HepG2 (cell line): Measurements from ENCODE around the gene MAT2A. TPM values are rescaled to one million over a fixed set of nuclear protein-coding genes. Genes with fewer than 3 reads are reported as not detected.

Source experiments
- ATAC-seq: fragments of 200-7000 bp; cut with Tn5 transposase; 3 replicates; pipeline ENCODE4 v1.9.1; 2020; ENCODE audit warnings: mild to moderate bottlenecking, moderate library complexity
- Bru-seq: library from RNA; stranded (reverse); fragments of 400-500 nt; gene quantifications from one replicate; lab custom pipeline; 2021; lab: Mats Ljungman, UMichigan
- BruChase-seq, 2 experiments: library from RNA; stranded (reverse); fragments of 400-500 nt; gene quantifications; one replicate each; lab custom pipeline; 2021; lab: Mats Ljungman, UMichigan
- BruUV-seq: library from RNA; stranded (reverse); fragments of 400-500 nt; replicated peaks from 2 replicates; lab custom pipeline; 2021; lab: Mats Ljungman, UMichigan
- CTCF ChIA-PET: fragments of 300-600 bp; formaldehyde crosslinking; extraction: SDS; loops from one replicate; lab custom pipeline; 2021; ENCODE audit warnings: low total read pairs, inconsistent platforms, low intra/inter-chr PET ratio; lab: Yijun Ruan, JAX
- POLR2A ChIA-PET: fragments of 350-600 bp; sonication (Branson Sonifier 250); formaldehyde crosslinking; loops from one replicate; lab custom pipeline; 2020; ENCODE audit warnings: antibody characterized with exemption, inconsistent platforms; lab: Yijun Ruan, JAX
- DNase-seq: peaks from one replicate; pipeline ENCODE4 v3.0.0-alpha.2; 2015; ENCODE audit warnings: low spot score
- FAIRE-seq: peaks from 3 replicates; lab custom pipeline; 2011; peaks lifted over from hg19 to GRCh38; lab: Jason Lieb, UNC
- H2AFZ ChIP-seq: one replicate; pipeline ENCODE4 v1.6.1; 2011; ENCODE audit warnings: low read length, inconsistent platforms
- H3K27ac ChIP-seq: fragments of 300-600 bp; 3 replicates; pipeline ENCODE4 v1.8.0; 2011; ENCODE audit warnings: mixed run types, mild to moderate bottlenecking, mixed read lengths, low read length, inconsistent platforms; ENCODE audit not compliant: insufficient read depth; ENCODE audit errors: extremely low read length
- H3K27me3 ChIP-seq, 2 experiments: fragments of 200-600 bp in 1 of 2; 2 replicates in 1 of 2; 3 replicates in 1 of 2; pipeline versions ENCODE4 v1.6.0 to v1.8.0; 2011; ENCODE audit warnings: low read length in 2 of 2, mild to moderate bottlenecking in 2 of 2, moderate library complexity in 2 of 2, inconsistent platforms in 1 of 2; ENCODE audit not compliant: insufficient read depth in 2 of 2, control insufficient read depth in 1 of 2
- H3K36me3 ChIP-seq, 2 experiments: fragments of 200-600 bp in 1 of 2; replicated peaks in 1 of 2; 2 replicates in 1 of 2; 3 replicates in 1 of 2; pipeline versions ENCODE4 v1.5.1 to v1.8.0; 2011; ENCODE audit warnings: low read length in 2 of 2, inconsistent platforms in 1 of 2; ENCODE audit not compliant: insufficient read depth in 2 of 2, control insufficient read depth in 1 of 2
- H3K4me1 ChIP-seq: 2 replicates; pipeline ENCODE4 v1.5.1; 2012; ENCODE audit warnings: low read length, inconsistent platforms; ENCODE audit not compliant: insufficient read depth
- H3K4me2 ChIP-seq: 2 replicates; pipeline ENCODE4 v1.6.0; 2011; ENCODE audit warnings: low read depth, low read length, inconsistent platforms
- H3K4me3 ChIP-seq, 3 experiments: fragments of 200-600 bp in 1 of 3; sonication (generic), shearing (Covaris generic) in 1 of 3; replicated peaks in 1 of 3; 2 replicates each; pipeline ENCODE4 v1.5.1; 2011 to 2016; ENCODE audit warnings: low read length in 3 of 3, inconsistent platforms in 2 of 3, low read depth in 2 of 3, mild to moderate bottlenecking in 2 of 3, control low read depth in 1 of 3, mixed read lengths in 1 of 3; ENCODE audit not compliant: insufficient read depth in 1 of 3
- H3K79me2 ChIP-seq: one replicate; pipeline ENCODE4 v1.6.1; 2011; ENCODE audit warnings: low read length, inconsistent platforms; ENCODE audit not compliant: insufficient read depth
- H3K9ac ChIP-seq: 2 replicates; pipeline ENCODE4 v1.6.0; 2011; ENCODE audit warnings: mild to moderate bottlenecking, low read depth, low read length, inconsistent platforms; ENCODE audit not compliant: insufficient read depth
- H3K9me3 ChIP-seq: 2 replicates; pipeline ENCODE4 v1.5.1; 2012; ENCODE audit warnings: mild to moderate bottlenecking, low read length
- H4K20me1 ChIP-seq: 2 replicates; pipeline ENCODE4 v1.6.0; 2011; ENCODE audit warnings: inconsistent platforms, mild to moderate bottlenecking, low read length, moderate library complexity; ENCODE audit not compliant: insufficient read depth
- ATF7-NPFF ChIP-seq: sonication (generic); formaldehyde crosslinking; IDR thresholded peaks from 2 replicates; pipeline ENCODE4 v1.8.1; 2023; ENCODE audit warnings: mild to moderate bottlenecking, low read depth, missing genetic modification reagents, moderate library complexity
- CCDC6 ChIP-seq: sonication (generic); formaldehyde crosslinking; IDR thresholded peaks from 2 replicates; pipeline ENCODE4 v1.8.1; 2022; ENCODE audit warnings: mild to moderate bottlenecking, missing genetic modification reagents, moderate library complexity
- GATAD1 ChIP-seq: IDR thresholded peaks from 2 replicates; pipeline ENCODE4 v1.6.1; 2016; ENCODE audit warnings: missing genetic modification reagents, missing compliant biosample characterization
- HDAC2 ChIP-seq: sonication (generic); formaldehyde crosslinking; IDR thresholded peaks from 2 replicates; pipeline ENCODE4 v1.4.0; 2020; ENCODE audit warnings: missing genetic modification reagents
- ISL2 ChIP-seq: sonication (generic); formaldehyde crosslinking; IDR thresholded peaks from 2 replicates; pipeline ENCODE4 v1.5.0; 2020; ENCODE audit warnings: missing genetic modification reagents
- NFIB ChIP-seq: sonication (generic); formaldehyde crosslinking; IDR thresholded peaks from 2 replicates; pipeline ENCODE4 v1.9.0; 2021; ENCODE audit warnings: missing genetic modification reagents, mild to moderate bottlenecking, borderline replicate concordance
- ZFP36 ChIP-seq: fragments of 150-350 bp; IDR thresholded peaks from 2 replicates; pipeline ENCODE4 v1.6.1; 2018; ENCODE audit warnings: borderline replicate concordance, low read length, low read depth; ENCODE audit not compliant: partially characterized antibody
- ZMYM3 ChIP-seq: sonication (generic); formaldehyde crosslinking; IDR thresholded peaks from 2 replicates; pipeline ENCODE4 v1.5.1; 2020; ENCODE audit warnings: mild to moderate bottlenecking, missing genetic modification reagents
- ZNF329 ChIP-seq: sonication (generic); formaldehyde crosslinking; IDR thresholded peaks from 2 replicates; pipeline ENCODE4 v1.9.0; 2021; ENCODE audit warnings: low read depth, mild to moderate bottlenecking, missing genetic modification reagents
- ZNF432 ChIP-seq: sonication (generic); formaldehyde crosslinking; IDR thresholded peaks from 2 replicates; pipeline ENCODE4 v1.5.0; 2020; ENCODE audit warnings: missing genetic modification reagents, mild to moderate bottlenecking, borderline replicate concordance
- ZNF761 ChIP-seq: sonication (generic); formaldehyde crosslinking; conservative IDR thresholded peaks from 2 replicates; pipeline ENCODE4 v1.4.0; 2020; ENCODE audit warnings: mild to moderate bottlenecking, missing genetic modification reagents
- whole genome bisulfite sequencing: methylation state at CpG from one replicate; pipeline ENCODE4 v1.1.6; 2017; ENCODE audit warnings: low lambda C conversion rate; 5-methylcytosine and 5-hydroxymethylcytosine counted together
- in situ Hi-C: cut with HindIII; loops from 2 replicates; pipeline ENCODE4 v1.10.0; 2017; ENCODE audit warnings: low pct_unique_long_range_greater_than_20kb; ENCODE audit not compliant: extremely low pct_ligation_motif_present
- intact Hi-C: fragments of 100-400 bp; cut with micrococcal nuclease; formaldehyde crosslinking; loops from one replicate; pipeline ENCODE4 v1.10.0; 2022; ENCODE audit not compliant: unreplicated experiment
- long read RNA-seq, 2 experiments: library from RNA in 1 of 2; library from polyadenylated mRNA in 1 of 2; stranded (forward) in 1 of 2; unstranded in 1 of 2; transcript quantifications; one replicate each; pipeline ENCODE4 v2.0.0, GENCODE V29; 2019 to 2022
- polyA minus RNA-seq, 3 experiments: library from RNA; depleted of rRNA, polyadenylated mRNA; stranded (reverse); fragments of >200 nt; gene quantifications; 2 replicates each; pipeline ENCODE4 v1.2.3, GENCODE V29; 2011; ENCODE audit warnings: low replicate concordance in 1 of 3
- polyA plus RNA-seq, 8 experiments: library from polyadenylated mRNA; depleted of rRNA in 3 of 8; stranded (reverse) in 7 of 8; unstranded in 1 of 8; fragments of >200 nt; fragmentation: Illumina TruSeq in 4 of 8; extraction: Trizol in 4 of 8; gene quantifications; 2 replicates each; pipeline versions ENCODE4 v1.2.1 to v1.2.3, GENCODE V29; 2011 to 2016; ENCODE audit warnings: low read depth in 4 of 8, missing spikeins in 1 of 8, mixed read lengths in 1 of 8; ENCODE audit not compliant: insufficient read depth in 1 of 8
- total RNA-seq, 5 experiments: library from RNA; depleted of rRNA; stranded (reverse); fragments of >200 nt; fragmentation: Illumina TruSeq; extraction: Trizol; gene quantifications; 2 replicates each; pipeline ENCODE4 v1.2.3, GENCODE V29; 2016; ENCODE audit warnings: low read depth in 1 of 5
- TF ChIP-seq, protein P1 (sequence below): sonication (generic); formaldehyde crosslinking; IDR thresholded peaks from 2 replicates; pipeline ENCODE4 v1.8.0; 2022; ENCODE audit warnings: missing genetic modification reagents, mild to moderate bottlenecking, moderate library complexity, borderline replicate concordance
- TF ChIP-seq, protein P2 (sequence below): sonication (generic); formaldehyde crosslinking; IDR thresholded peaks from 2 replicates; pipeline ENCODE4 v1.5.1; 2020; ENCODE audit warnings: missing genetic modification reagents, mild to moderate bottlenecking, borderline replicate concordance

MAT2A gene
- total RNA-seq (2016; rRNA removed; fragmentation: Illumina TruSeq; extraction: Trizol) (55.8 and 155 TPM in 2 replicates), polyA plus RNA-seq (2011; rRNA removed) (331 and 367 TPM in 2 replicates), polyA minus RNA-seq (2011; rRNA and poly(A)+ RNA removed; ENCODE audit: low replicate concordance) (260 and 404 TPM in 2 replicates), Bru-seq, nascent RNA (percentile 100 among the genes with signal in this experiment), BruChase-seq, experiment 1, labeled RNA remaining after a 6-hour chase (percentile 97 among the genes with signal in this experiment), BruChase-seq, experiment 2, labeled RNA remaining after a 2-hour chase (percentile 100 among the genes with signal in this experiment)
- total RNA-seq (2016; cell fraction: cytosol; rRNA removed; fragmentation: Illumina TruSeq; extraction: Trizol; ENCODE audit: low read depth), result 17.0 and 17.4 TPM in 2 replicates
- 56.1 and 159 TPM in 2 replicates for total RNA-seq (2016; cell fraction: insoluble cytoplasmic fraction; rRNA removed; fragmentation: Illumina TruSeq; extraction: Trizol)
- total RNA-seq (2016; cell fraction: membrane; rRNA removed; fragmentation: Illumina TruSeq; extraction: Trizol), result 24.5 and 25.4 TPM in 2 replicates
- 512 and 527 TPM in 2 replicates for total RNA-seq (2016; cell fraction: nucleus; rRNA removed; fragmentation: Illumina TruSeq; extraction: Trizol)
- 57.6 and 71.2 TPM in 2 replicates for polyA plus RNA-seq (2011; cell fraction: cytosol; rRNA removed)
- 1,062 and 1,322 TPM in 2 replicates for polyA plus RNA-seq (2011; cell fraction: nucleus; rRNA removed)
- 226 and 241 TPM in 2 replicates for polyA plus RNA-seq (2012)
- 3.7 and 4.3 TPM in 2 replicates for polyA plus RNA-seq (2016; cell fraction: cytosol; fragmentation: Illumina TruSeq; extraction: Trizol; ENCODE audit: low read depth)
- 67.1 and 68.7 TPM in 2 replicates for polyA plus RNA-seq (2016; cell fraction: insoluble cytoplasmic fraction; fragmentation: Illumina TruSeq; extraction: Trizol; ENCODE audit: low read depth)
- polyA plus RNA-seq (2016; cell fraction: membrane; fragmentation: Illumina TruSeq; extraction: Trizol; ENCODE audit: low read depth), result 13.5 TPM in 2 replicates
- polyA plus RNA-seq (2016; cell fraction: nucleus; fragmentation: Illumina TruSeq; extraction: Trizol; ENCODE audit: insufficient read depth, low read depth), result 1,060 and 1,066 TPM in 2 replicates
- 43.2 and 67.4 TPM in 2 replicates for polyA minus RNA-seq (2011; cell fraction: cytosol; rRNA and poly(A)+ RNA removed)
- 961 and 1,136 TPM in 2 replicates for polyA minus RNA-seq (2011; cell fraction: nucleus; rRNA and poly(A)+ RNA removed)
- long read RNA-seq, experiment 1, transcript MAT2A-201 (9 exons, 2,819 nt), result major isoform, 43 of 63 reads
- long read RNA-seq, experiment 1, partial matches to known transcripts, result 12 of 63 reads
- long read RNA-seq, experiment 1, other reads (novel, unspliced or antisense), result 8 of 63 reads
- long read RNA-seq, experiment 2, transcript MAT2A-201 (9 exons, 2,819 nt), result major isoform, 75 of 137 reads
- long read RNA-seq, experiment 2, partial matches to known transcripts, result 15 of 137 reads
- long read RNA-seq, experiment 2, other reads (novel, unspliced or antisense), result 47 of 137 reads

DNA sequence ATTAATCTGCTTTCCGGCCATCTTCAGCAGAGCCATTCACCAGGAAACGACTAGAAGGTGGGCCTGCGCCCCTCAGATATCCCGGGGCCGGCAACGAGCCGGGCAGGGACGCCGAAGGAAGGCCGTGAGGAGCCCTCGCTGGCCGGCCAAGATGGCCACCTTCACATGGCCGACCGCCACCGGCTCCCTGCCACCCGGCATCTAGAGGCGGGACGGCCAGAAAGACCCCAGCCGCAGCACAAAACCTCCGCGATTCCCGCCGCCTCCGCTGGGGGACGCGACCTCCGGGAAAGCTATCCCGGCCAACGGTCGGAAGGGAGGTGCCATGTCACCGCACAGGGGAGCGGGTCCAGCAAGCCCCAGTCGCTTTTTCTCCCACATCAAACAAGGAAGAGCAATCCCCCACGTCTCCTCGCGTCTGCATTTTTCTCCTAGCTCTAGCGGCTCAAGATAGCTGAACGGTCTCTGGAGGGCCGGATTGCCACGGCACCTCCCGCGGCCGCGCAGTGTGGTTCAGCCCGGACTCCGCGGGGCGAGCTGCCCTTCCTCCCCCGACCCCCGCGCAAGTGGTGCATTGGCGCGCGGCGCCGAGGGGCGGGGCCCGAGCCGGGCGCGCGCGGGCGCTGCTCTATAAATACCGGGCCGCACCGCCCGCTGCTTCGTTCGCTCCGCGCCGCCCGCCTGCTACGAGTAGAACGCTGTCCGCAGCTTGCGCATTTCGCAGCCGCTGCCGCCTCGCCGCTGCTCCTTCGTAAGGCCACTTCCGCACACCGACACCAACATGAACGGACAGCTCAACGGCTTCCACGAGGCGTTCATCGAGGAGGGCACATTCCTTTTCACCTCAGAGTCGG is at the start of gene MAT2A:
TSS of gene MAT2A (plus strand) at position 662 of the 854 bp plus-strand sequence. CDS start at position 782, 120 bp downstream.
- DNase-seq (peak; percentile 91), ATAC-seq (peak; percentile 83), FAIRE-seq (peak; percentile 26)
- in situ Hi-C loops (no loop called here), intact Hi-C loops (loop anchor here (1.0 to 5.0 kb wide), 3 partner anchors 36 to 118 kb away; no protein-coding TSS in a partner anchor)
- H2AFZ ChIP-seq, result peak within 1 kb of the TSS; percentile 65
- no peaks in the 10 kb centered on the region; a peak in 1 of 5 replicates for H3K27me3 ChIP-seq
- H3K9ac ChIP-seq, result peak within 1 kb of the TSS; percentile 99
- peaks cover 13 to 34% of the 10 kb centered on the region in 2 experiments; a peak in 4 of 5 replicates for H3K36me3 ChIP-seq
- ChIA-PET POLR2A (interaction anchor here (0.6 to 11.7 kb wide), 65 partner anchors 9 to 567 kb away, joined by 3 to 445 read pairs (median 8); partner anchors contain the start of genes C2orf68, ELMOD3, GGCX and POLR1A), CTCF (interaction anchor here (1.1 to 3.0 kb wide), 2 partner anchors 13 to 118 kb away, joined by 5 to 25 read pairs; no protein-coding TSS in a partner anchor)
- WGBS, result 1% methylated on average over 21 of the region's 92 CpGs
- peaks cover 53% of the 10 kb centered on the region for H3K79me2 ChIP-seq
- H3K9me3 ChIP-seq, result no peaks in the 10 kb centered on the region
- peak within 1 kb of the TSS; percentile 91 for H3K4me2 ChIP-seq
- BruUV-seq, result no TSS peak
- peak within 1 kb of the TSS; percentile 99 for H3K27ac ChIP-seq
- peak within 1 kb of the TSS; percentile 81 to 96 (median 95) for H3K4me3 ChIP-seq
- H4K20me1 ChIP-seq, result peaks cover 38% of the 10 kb centered on the region
- peaks cover 44% of the 10 kb centered on the region for H3K4me1 ChIP-seq
- TF ChIP-seq ZMYM3 (no peak; the same call in 1 of the 2 replicates), ATF7-NPFF (peak; percentile 90), CCDC6 (CRISPR knock-in tag) (peak; percentile 88), HDAC2 (CRISPR knock-in tag) (peak; percentile 84), GATAD1 (CRISPR knock-in tag) (peak; percentile 67; the same call in 1 of the 2 replicates), ZNF761 (no peak; the same call in none of the 2 replicates), NFIB (CRISPR knock-in tag) (0 out of 2 replicates have a peak, but pooled peaks have one; percentile 47), ZNF329 (CRISPR knock-in tag) (peak; percentile 82), ZNF432 (CRISPR knock-in tag) (0 out of 2 replicates have a peak, but pooled peaks have one; percentile 17), ISL2 (CRISPR knock-in tag) (peak; percentile 50), ZFP36 (no peak)
- TF ChIP-seq, protein P1, sequence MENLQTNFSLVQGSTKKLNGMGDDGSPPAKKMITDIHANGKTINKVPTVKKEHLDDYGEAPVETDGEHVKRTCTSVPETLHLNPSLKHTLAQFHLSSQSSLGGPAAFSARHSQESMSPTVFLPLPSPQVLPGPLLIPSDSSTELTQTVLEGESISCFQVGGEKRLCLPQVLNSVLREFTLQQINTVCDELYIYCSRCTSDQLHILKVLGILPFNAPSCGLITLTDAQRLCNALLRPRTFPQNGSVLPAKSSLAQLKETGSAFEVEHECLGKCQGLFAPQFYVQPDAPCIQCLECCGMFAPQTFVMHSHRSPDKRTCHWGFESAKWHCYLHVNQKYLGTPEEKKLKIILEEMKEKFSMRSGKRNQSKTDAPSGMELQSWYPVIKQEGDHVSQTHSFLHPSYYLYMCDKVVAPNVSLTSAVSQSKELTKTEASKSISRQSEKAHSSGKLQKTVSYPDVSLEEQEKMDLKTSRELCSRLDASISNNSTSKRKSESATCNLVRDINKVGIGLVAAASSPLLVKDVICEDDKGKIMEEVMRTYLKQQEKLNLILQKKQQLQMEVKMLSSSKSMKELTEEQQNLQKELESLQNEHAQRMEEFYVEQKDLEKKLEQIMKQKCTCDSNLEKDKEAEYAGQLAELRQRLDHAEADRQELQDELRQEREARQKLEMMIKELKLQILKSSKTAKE (CRISPR knock-in tag), result peak; percentile 78
- TF ChIP-seq, protein P2, sequence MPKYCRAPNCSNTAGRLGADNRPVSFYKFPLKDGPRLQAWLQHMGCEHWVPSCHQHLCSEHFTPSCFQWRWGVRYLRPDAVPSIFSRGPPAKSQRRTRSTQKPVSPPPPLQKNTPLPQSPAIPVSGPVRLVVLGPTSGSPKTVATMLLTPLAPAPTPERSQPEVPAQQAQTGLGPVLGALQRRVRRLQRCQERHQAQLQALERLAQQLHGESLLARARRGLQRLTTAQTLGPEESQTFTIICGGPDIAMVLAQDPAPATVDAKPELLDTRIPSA (CRISPR knock-in tag), result peak; percentile 29
